UCSD-AML1 (cell line): Measurements from ENCODE around the gene DLG2.
"Not testable (repeated sequence)": the region's sequence is repeated elsewhere in the genome, so short reads cannot be mapped to it uniquely, and the experiment has no call there.

Experiments
- DNase-seq: peaks from one replicate; lab custom pipeline; 2025; ENCODE audit not compliant: unreplicated experiment; lab: John Stamatoyannopoulos, UW

Gene DLG2

GRCh38 chr11:85627332-85627997 lies at the start of gene DLG2:
TSS of gene DLG2 (minus strand) at chr11:85627344.
- DNase-seq, result peak; percentile 60

- DNase-seq, result no peak
Measured at GRCh38 chr11:85673393-85673792, 46.2 kb upstream of the DLG2 start.

- DNase-seq, result no peak
Measured at GRCh38 chr11:85672105-85672902, 45.2 kb upstream of the DLG2 start.

GRCh38 chr11:85670949-85671663 lies 44.0 kb upstream of the DLG2 start:
- DNase-seq, result not testable (repeated sequence)

- no peak for DNase-seq
Measured at GRCh38 chr11:85668157-85668556, 41.0 kb upstream of the DLG2 start.

- DNase-seq, result no peak
Measured at GRCh38 chr11:85666687-85667086, 39.5 kb upstream of the DLG2 start.

- DNase-seq, result no peak
Measured at GRCh38 chr11:85665733-85666132, 38.6 kb upstream of the DLG2 start.

- DNase-seq, result peak; percentile 93
Measured at GRCh38 chr11:85664615-85665481, 37.7 kb upstream of the DLG2 start, which contains the start of gene CREBZF. TSS of gene CREBZF (minus strand) at chr11:85665129. CDS start at chr11:85664875, 254 bp downstream.

- DNase-seq, result peak; percentile 82
Measured at GRCh38 chr11:85663753-85664614, 36.8 kb upstream of the DLG2 start.

GRCh38 chr11:85663080-85663752 lies 36.1 kb upstream of the DLG2 start:
- no peak for DNase-seq

GRCh38 chr11:85661972-85662664 lies 35.0 kb upstream of the DLG2 start:
- no peak for DNase-seq

GRCh38 chr11:85658180-85658579 lies 31.0 kb upstream of the DLG2 start:
- no peak for DNase-seq

GRCh38 chr11:85656777-85657176 lies 29.6 kb upstream of the DLG2 start:
- DNase-seq, result no peak

- DNase-seq, result not testable (repeated sequence)
Measured at GRCh38 chr11:85654343-85654742, 27.2 kb upstream of the DLG2 start.

- no peak for DNase-seq
Measured at GRCh38 chr11:85652786-85653447, 25.8 kb upstream of the DLG2 start.

- DNase-seq, result no peak
Measured at GRCh38 chr11:85651118-85651517, 24.0 kb upstream of the DLG2 start.

GRCh38 chr11:85647604-85648299 lies 20.6 kb upstream of the DLG2 start, which contains the start of gene TMEM126A:
TSS of gene TMEM126A (plus strand) at chr11:85647967. CDS start at chr11:85650256, 2,289 bp downstream.
- DNase-seq, result peak; percentile 89
